GM21723 (cell line): ENCODE results near the gene SH3PXD2A.
"Not testable (repeated sequence)": the region's sequence is repeated elsewhere in the genome, so short reads cannot be mapped to it uniquely, and the experiment has no call there.

ENCODE experiments used
- ATAC-seq: cut with Tn5 transposase; IDR thresholded peaks from one replicate; pipeline ENCODE4 v1.9.1; 2021; ENCODE audit warnings: mild to moderate bottlenecking, moderate library complexity; ENCODE audit not compliant: unreplicated experiment

The SH3PXD2A gene

DNA sequence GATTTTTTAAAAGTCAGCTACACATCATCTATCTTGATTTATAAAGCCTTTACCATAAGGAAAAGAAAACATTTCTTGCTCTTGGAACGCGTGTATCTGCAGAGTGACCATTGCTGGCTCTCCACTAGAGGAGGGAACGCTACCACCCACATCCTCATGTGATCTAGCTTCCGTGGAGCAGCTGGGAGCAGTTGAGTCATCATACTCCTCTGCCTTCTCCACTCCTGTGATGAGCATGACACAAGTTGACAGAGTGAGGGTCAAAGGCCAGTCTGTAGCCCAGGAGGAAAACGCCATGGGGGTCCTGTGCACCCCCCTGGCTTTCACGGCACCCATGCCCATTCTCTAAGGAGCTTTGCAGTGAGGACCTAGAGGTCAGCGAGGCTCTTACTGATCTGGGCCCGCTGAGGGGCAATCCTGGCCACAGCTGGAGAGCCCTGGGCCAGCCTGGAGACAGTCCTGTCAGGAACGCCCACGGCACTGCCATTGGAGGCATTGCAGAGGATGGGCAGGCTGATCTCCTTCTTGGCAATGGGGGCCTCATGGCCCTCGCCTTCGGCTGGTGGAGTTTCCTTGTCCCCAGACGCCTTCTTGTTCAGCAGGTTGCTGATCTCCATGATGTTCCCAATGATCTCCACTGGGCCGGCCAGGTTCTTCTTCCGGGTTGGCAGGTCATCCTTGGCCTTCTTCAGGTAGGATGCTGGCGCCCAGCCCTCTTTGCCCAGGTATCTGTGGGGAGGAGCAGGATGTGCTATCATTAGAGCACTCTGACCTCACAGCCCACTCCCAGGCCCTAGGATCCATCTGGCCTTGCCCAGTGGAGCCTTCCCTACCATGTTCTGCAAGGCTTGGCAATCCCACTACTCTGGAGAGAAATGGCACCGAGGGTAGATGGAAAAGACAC lies 242.7 kb downstream of the SH3PXD2A start:
- no peak for ATAC-seq

DNA sequence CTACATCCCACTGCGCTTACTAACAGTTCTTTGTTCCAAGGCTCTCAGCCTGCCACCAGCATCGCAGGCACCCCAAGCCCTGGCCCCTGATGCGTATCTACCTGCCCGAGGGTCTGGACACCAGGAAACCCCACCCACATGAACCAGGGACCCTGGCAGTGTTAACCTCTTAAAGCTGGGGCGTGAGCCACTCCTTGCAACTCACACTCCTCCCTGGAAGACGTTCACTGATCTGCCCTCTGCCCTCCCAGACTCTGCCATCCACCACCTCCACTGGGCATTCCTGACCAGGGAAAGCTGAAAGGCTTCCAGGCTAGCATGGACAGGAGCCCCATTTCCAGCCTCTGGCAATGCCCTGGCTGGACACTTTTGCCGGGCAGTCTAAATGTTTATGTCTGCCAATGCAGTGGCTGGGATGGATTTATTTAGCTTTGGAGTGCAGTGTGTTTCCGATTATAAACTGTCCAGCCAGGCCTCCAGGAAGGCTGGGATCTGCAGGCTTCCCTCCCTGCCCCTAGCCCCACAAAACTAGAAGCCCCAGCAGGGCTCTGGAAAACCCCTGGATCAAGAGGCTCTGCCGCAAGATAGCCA lies 244.4 kb downstream of the SH3PXD2A start:
- no peak for ATAC-seq

DNA sequence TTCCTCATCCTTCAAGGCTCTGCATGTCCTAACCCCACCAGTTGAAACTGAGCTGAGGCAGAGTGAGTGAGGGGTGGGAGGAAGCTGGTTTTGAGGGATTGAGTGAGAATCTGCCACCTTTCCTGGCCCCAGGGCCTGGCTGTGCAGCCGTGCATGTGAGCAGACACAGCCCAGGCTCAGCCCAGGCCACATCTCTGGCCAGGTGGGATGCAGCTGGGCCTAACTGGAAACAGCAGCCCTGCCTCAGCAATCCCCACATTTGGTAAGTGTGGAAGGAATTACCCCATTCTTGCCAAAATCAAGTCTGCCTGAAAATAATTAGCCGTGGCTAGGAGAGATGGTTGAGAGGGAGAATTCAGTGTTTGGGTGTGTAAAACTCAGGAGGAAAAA lies 245.3 kb downstream of the SH3PXD2A start:
- no peak for ATAC-seq

DNA sequence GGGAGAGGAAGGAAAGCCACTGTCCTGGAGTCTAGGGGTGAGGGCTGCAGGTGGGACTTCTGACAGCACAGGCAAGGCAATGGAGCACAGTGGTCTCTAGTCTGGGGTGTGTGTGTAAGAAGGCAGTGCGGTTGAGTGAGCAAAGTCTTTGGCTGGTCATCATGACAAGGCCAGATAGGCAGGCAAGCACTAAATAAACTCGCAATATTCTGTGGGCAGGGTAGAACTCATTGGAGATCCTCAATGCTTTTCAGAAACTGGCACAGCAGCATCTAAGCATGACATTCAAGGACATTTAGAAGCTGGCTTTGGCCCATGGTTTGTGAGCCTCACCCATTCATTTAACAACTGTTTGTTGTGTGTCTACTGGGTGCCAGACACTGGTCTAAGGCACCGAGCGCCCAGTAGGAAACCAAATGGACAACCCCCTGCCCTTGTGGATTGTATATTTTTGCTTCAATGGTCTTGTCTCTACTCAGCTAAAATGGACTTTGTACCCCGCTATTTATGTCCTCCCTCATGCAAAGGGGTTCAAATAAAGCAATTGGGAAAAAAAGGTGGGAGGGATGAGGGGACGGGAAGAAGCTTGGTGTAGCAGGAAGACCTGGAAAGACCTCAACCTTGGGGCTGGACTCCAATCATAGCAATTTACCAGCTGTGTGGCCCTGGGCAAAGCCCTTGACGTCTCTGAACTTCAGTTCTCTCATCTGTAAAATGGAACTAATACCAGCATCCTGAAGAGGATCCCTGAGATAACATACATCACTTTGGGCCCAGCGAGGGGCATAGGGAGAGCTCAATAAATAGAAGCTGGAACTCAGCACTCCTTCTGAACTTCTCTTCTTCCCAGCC lies 245.9 kb downstream of the SH3PXD2A start:
- no peak for ATAC-seq

DNA sequence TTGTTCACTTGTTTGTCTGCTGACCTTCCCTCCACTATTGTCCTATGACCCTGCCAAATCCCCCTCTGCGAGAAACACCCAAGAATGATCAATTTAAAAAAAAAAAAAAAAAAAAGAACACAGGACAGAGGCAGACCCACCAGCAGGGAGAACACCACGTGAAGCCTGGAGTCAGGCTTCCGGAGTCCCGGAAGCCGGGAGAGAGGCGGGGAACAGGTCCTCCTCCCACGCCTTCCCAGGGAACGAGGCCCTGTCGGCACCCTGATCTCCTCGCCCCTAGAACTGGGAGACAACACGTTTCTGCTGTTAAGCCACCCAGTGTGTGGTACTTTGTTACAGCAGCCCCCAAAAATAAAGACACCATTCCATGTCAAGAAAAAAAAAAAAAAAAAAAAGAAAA lies 247.3 kb downstream of the SH3PXD2A start:
- ATAC-seq = not testable (repeated sequence)

DNA sequence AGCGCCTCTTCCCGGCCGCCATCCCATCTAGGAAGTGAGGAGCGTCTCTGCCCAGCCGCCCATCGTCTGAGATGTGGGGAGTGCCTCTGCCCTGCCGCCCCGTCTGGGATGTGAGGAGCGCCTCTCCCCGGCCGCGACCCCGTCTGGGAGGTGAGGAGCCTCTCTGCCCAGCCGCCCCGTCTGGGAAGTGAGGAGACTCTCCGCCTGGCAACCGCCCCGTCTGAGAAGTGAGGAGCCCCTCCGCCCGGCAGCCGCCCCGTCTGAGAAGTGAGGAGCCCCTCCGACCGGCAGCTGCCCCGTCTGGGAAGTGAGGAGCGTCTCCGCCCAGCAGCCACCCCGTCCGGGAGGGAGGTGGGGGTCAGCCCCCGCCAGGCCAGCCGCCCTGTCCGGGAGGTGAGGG lies 248.3 kb downstream of the SH3PXD2A start:
- ATAC-seq = not testable (repeated sequence)

DNA sequence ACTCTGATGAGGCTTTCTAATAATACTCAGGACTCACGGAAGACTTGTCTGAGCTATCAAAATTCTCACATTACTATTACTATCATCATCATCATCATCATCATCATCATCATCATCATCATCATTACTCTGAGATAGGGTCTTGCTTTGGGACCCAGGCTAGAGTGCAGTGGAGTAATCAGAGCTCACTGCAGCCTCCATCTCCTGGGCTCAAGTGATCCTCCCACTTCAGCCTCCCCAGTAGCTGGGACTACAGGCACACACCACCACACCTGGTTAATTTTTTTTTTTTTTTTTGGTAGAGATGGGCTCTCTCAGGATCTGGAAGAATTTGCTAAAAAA lies 249.3 kb downstream of the SH3PXD2A start:
- ATAC-seq = not testable (repeated sequence)

DNA sequence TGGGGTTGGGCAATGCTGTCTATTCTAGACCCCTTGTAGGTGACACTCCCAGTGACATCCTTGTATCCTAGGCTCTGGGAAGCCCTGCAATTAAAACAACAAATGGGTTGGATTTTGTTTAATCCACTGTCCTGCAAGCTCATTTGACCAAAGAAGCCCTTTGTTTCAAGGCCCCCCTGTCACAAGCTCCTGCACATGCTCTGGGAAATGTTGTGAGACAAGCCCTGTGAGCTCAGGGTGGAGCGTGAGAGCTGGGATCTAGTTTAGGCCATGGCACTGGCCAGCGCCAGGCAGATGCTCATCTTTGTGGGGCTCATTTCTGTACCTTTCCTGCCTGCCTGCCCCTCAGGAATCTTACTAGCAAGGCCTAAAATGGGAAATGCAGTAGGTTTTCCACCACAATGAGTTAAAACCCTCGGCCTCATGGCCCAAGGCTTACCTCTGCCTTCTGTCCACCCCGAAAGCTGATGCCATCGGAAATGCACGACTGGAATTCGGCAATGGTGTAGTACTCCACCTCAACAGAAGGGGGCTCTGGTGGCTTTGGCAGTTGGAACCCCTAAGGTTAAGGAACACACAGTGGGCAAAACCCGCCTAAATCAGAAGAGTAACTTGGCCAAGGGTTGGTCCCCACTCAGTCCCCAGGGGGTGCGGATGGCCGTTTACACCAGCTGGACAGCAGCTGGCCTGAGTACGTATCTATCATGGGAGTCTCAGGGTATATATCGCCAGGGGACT lies 249.8 kb downstream of the SH3PXD2A start:
- ATAC-seq = no peak

DNA sequence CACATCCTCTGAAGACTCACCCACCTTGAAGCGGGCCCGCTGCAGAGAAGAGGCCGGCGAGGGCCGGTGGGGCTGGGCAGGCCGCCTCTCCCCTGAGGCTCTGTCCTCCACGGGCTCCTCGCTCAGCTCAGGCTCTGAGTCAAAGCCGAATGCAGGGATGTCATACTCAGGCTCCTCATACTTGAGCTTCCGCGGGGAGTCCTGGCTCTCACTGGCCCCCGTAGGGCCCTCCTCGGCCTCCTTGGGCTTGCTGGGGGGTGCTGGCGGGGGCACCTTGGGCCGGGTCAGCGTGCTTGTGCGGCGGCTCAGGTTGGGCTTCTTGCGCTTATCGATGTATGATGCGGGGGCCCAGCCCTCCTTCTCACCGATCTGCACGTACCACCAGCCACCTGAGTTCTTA lies 252.0 kb downstream of the SH3PXD2A start:
- ATAC-seq = no peak

DNA sequence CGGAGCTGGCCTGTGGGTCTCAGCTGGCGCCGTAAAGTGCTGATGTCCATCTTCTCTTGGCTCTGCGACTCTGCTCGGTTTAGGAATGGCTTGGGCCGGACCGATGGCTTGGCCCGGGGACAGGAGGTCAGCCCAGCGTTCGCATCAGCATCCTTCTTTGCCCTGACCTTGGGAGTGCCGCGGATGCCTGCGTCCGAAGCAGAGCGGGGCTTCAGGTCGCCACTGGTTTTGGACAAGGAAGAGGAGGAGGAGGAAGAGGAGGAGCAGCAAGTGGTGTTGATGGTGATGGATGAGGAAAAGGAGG lies 252.6 kb downstream of the SH3PXD2A start:
- no peak for ATAC-seq

DNA sequence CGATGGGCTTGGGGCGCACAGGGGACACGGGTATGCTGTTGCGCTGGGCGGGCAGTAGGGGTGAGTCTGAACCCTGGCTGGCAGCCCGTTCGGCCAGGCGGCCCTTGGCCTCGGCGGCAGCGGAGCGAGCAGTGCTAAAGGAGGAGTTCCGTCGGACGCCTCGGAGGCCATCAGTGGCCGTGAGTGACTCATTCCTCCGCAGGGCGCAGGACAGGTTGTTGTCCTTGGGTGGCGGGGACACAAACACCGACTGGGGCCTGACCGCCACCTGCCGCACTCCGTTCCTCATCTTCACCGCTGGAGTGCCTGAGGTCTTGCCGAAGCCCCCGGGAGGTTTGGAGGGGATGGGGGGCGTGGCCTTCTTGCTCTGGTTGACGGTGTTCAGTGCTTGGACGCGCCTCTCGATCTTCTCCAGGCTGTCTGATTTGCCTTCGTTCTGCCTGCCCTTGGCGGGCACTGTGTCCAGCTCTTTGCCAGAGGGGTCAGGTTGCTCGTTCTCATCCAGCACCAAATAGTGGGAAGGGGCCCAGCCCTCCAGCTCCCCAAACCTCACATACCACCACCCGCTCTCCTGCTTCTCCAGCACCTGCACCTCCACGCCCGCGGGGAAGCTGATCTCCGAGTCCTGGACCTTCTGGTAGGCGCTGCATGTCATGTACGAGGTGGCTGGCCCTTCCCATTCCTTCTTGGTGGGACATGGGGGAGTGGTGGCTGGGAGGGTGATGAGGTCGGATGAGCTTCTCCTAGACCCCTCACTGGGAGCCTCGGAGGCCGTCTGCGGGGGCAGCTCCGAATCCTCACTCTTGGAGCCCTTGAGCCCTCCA lies 253.1 kb downstream of the SH3PXD2A start:
- no peak for ATAC-seq

DNA sequence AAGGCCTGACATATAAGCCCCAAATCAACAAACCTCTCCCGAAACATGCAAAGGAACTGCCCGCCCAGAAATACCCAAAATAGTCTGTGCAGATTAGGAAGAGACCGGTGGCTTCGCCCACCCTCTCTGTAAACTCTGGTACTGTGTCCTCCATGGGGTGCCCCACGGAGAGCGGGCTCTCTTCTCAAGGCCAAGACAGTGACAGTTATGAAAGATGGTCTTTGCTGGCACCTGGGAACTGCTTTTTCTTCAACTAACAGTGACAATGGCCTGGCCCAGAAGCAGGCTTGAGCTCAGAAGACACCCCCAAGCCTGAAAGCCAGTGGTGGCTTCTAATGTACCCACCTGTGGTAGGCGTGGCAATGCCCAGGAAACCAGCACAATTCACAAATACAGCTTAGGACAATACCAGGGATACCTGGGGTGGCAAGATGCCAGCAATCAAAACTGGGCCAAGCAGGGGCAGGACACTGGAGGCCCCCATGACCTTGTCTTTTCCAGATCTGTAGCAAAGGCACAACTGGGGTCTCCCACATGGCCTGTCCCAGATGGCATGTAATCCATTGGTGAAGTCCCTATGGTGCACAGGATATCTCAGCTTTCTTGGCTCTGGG lies 254.3 kb downstream of the SH3PXD2A start:
- no peak for ATAC-seq

DNA sequence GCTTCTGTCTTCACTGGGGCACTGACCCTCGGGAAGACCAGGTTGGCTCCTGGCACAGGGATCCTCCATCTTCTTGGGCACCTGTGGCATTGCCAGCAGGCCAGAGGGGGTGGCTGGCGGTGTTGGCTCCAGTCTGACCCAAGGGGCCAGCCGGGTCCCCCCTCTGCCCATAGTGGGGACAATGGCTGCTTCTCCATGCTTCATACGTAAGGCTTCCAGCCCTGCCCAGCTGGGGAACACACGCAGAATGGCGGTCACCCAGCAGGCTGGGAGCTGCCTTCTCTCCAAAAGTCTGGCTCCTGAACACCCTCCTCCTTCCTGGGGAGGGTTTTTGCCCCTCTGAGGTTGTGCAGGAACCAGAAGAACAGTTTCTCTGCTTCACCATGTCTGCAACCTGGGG lies 255.1 kb downstream of the SH3PXD2A start:
- ATAC-seq = no peak

DNA sequence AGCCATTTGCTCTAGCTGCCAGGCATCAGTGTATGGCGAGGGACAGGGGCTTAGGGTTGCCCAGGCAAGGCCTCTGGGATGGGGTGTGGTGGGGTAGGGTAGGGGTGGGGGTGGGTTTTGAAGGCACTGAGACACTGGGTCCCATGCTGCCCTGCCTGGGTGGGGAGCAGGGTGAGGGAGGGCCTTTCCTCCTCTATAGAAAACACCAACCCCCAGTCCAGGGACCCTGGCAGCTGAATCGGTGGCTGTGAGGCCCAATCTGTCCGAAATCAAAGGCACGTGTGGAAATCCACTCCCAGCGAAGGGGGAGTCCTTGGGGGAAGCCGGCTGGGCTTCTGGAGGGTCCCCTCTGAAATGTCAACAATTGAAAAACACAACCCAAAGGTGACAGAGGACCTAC lies 255.5 kb downstream of the SH3PXD2A start:
- ATAC-seq = no peak

DNA sequence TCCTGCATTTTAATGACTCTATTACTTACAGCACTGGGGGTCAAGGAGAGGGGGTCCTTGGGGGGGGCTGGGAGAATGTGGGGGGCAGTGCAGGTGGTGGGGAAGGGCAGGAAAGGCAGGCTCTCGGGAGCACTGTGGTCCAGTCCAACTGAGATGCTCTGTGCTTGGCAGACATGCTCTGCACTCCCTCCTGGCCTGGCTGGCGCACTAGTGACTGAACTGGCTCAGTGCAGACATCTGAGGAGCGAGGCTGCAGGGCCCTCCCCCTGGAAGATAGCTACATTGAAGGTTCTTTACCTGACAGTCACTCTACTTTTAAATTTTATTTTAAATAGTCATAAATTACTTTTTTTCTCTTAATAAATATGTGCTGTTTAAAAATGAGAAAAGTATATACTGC lies 256.2 kb downstream of the SH3PXD2A start:
- ATAC-seq = no peak

DNA sequence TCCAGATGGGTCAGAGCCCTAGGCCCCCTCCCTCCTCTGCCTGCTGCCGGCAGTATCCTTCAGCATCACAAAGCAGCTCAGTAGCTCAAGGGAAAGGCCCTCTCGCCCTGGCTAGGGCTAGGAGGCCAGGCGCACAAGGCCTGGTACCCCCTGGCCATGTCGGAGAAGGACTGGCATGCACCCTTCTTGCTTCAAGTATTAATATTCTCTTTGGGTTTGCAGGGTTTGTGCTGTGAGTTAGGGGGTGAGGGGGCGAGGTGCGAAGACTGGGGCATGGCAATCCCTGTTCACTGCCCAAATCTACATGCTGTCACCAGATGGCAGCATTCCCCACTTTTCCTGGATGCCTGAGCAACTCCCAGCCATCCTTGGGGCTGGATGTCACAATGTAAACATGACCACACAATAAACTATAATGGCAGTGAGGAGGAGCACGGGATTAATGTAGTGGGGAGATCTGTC lies 256.7 kb downstream of the SH3PXD2A start:
- ATAC-seq = no peak

DNA sequence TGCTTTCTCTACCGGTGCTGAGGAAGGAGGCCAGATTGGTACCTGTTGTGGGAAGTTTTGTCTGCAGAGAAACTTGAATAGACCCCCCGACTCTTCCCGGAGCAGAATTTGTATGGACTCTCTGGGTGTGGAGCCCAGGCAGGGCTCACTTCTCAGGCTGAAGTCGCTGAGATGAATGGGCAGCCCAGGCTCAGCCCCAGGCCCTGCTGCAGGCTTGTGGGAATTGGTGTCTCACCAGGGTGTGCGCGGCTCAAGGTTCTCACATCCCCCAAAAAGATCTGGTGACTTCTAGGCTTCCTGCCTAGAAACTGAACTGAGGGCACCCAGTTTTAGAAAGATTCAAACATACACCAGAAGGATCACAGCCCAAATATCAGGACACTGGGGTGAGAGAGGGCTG lies 258.4 kb downstream of the SH3PXD2A start:
- ATAC-seq = no peak

DNA sequence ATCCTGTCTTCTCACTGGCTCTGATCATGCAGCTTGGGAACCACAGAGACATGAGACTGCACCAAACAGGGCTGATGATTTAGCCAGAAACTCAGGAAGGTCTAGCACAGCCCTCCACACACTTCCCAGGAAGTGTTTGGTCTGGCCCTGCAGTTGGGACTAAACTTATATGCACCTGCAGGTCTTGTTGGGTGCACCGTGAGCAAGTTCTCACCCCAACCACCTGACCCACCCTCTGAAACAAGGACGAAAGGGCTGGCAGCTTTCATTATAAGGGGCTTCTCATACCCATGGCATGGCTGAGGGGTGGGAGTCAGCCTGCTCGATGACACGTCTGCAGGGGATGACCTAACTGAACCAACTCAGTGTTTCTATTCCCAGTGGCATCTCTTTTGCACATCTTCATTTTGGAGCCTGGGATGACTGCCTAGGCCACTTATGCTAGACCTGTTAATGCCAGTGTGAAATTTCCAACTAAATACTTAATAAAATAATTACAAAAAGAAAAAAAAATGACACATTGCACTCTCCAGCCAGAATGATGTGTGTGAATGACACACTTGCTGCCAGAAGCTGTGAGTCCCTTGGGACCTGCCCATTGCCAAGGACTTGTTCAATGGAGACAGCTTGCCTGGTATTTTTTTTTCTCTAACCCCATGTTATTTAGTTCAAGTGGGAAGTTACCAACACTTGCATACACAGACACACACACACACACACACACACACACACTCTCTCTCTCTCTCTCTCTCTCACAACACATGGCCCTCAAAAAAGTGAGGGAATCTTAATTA lies 259.2 kb downstream of the SH3PXD2A start:
- ATAC-seq = no peak

DNA sequence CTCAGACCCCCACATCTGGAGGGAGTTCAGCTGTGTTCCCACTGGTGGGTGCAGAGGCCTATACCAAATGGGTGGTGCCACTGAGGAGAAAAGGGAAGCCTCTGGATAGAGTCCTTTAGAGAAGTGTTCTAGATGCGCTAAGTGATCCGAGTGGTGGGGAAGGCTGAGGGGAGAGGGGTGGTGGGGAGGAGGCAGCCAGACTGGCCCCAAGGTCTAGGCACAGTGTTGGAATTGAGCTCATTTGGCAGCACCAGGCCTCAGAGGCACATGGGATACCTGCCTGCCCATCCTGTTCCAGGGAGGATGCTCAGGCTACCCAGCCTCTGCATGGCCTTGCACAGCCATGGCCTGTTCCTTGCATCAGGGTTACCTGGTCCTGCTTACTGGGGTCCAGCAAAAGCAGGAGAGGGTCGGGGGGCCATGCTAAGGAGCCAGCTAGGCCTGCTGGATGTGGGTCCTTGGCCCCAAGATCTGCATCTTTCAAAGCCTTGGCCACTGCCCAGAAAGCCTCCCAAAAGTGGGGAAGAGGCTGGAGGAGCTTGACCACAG lies 262.3 kb downstream of the SH3PXD2A start:
- ATAC-seq = no peak
